OCI-LY3 (cell line): Measurements from ENCODE around the gene PATJ.

ENCODE experiments used
- H2AFZ ChIP-seq: fragments of 200-600, 300-600 bp; shearing (Covaris generic); 2 replicates; pipeline ENCODE4 v1.6.0; 2014; ENCODE audit warnings: antibody characterized with exemption, low read depth, low read length
- H3K27ac ChIP-seq: fragments of 200-600, 300-600 bp; sonication (generic); 2 replicates; pipeline ENCODE4 v1.5.1; 2014; ENCODE audit warnings: mild to moderate bottlenecking, low read length, moderate library complexity, mixed read lengths
- H3K27me3 ChIP-seq: fragments of 200-600, 300-600 bp; sonication (generic); 2 replicates; pipeline ENCODE4 v1.6.1; 2014; ENCODE audit warnings: low read depth, low read length, mixed read lengths
- H3K36me3 ChIP-seq: fragments of 200-600, 300-600 bp; sonication (generic); replicated peaks from 2 replicates; pipeline ENCODE3; 2014; ENCODE audit warnings: low read depth, low read length, mixed read lengths
- H3K4me1 ChIP-seq: fragments of 300-600, 200-600 bp; sonication (generic); 2 replicates; pipeline ENCODE4 v1.6.1; 2014; ENCODE audit warnings: low read length, mixed read lengths
- H3K4me2 ChIP-seq: fragments of 200-600, 300-600 bp; sonication (generic); 2 replicates; pipeline ENCODE4 v1.6.1; 2014; ENCODE audit warnings: low read length, mixed read lengths
- H3K4me3 ChIP-seq: fragments of 300-600, 200-600 bp; sonication (generic); 2 replicates; pipeline ENCODE4 v1.5.1; 2014; ENCODE audit warnings: antibody characterized with exemption, mild to moderate bottlenecking, low read length, moderate library complexity
- H3K79me2 ChIP-seq: fragments of 300-600, 200-600 bp; shearing (Covaris generic); 2 replicates; pipeline ENCODE4 v1.6.1; 2014; ENCODE audit warnings: mild to moderate bottlenecking, low read length, mixed read lengths
- H3K9ac ChIP-seq: fragments of 300-600, 200-600 bp; shearing (Covaris generic); 2 replicates; pipeline ENCODE4 v1.6.0; 2014; ENCODE audit warnings: mild to moderate bottlenecking, low read length, moderate library complexity
- H3K9me3 ChIP-seq: fragments of 200-600, 300-600 bp; shearing (Covaris generic); 2 replicates; pipeline ENCODE4 v1.6.1; 2014; ENCODE audit warnings: low read length, mixed read lengths; ENCODE audit not compliant: insufficient read depth
- H4K20me1 ChIP-seq: fragments of 200-600, 300-600 bp; sonication (generic); 2 replicates; pipeline ENCODE4 v1.6.1; 2016; ENCODE audit warnings: low read length, mixed read lengths; ENCODE audit not compliant: insufficient read depth
- EZH2phosphoT487 ChIP-seq: fragments of 200-600 bp; shearing (Covaris generic); IDR thresholded peaks from 2 replicates; pipeline ENCODE4 v1.6.1; 2018; ENCODE audit warnings: antibody characterized with exemption, mixed run types, low read depth
- TF ChIP-seq, protein P1 (sequence below): fragments of 200-600, 300-600 bp; sonication (generic); IDR thresholded peaks from 2 replicates; pipeline ENCODE4 v1.5.1; 2014; ENCODE audit warnings: antibody characterized with exemption, low read length, low read depth

The PATJ gene

DNA sequence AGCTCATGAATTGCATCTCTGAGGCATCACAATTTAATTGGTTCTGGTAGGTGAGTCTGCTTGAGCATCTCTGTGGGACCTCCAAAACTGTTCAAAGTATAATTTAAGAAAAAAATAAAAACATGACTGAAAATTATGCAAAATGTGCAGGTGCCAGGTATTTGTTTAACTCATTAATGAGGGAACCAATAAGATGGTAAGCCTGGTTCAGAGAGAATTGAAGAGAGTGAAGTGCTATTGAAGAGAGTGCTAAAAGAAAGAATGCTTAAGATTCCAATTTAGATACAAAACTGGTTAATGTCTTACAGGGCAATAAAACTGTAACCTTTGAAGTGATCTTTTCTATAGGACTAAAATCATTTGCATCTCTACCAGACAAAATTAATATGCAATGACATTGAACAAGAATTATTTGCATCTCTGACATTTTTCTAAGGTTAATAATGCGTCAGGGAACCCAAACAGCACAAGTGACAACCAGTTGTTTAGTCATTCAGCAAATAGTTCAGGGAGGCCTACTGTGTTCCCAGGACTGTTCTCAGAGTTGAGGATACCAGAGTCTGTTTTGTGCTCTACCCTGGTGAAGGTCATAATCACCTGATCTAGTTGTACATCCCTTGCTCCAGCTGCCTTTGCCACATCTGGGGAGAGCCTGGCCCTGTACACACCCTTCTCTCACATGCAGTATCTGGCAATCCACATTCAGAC lies 183.5 kb downstream of the PATJ start:
- no peak overlapping the region for H3K4me3 ChIP-seq
- H3K27ac ChIP-seq = no peak overlapping the region
- TF ChIP-seq EZH2phosphoT487 = no peak
- TF ChIP-seq, protein P1, sequence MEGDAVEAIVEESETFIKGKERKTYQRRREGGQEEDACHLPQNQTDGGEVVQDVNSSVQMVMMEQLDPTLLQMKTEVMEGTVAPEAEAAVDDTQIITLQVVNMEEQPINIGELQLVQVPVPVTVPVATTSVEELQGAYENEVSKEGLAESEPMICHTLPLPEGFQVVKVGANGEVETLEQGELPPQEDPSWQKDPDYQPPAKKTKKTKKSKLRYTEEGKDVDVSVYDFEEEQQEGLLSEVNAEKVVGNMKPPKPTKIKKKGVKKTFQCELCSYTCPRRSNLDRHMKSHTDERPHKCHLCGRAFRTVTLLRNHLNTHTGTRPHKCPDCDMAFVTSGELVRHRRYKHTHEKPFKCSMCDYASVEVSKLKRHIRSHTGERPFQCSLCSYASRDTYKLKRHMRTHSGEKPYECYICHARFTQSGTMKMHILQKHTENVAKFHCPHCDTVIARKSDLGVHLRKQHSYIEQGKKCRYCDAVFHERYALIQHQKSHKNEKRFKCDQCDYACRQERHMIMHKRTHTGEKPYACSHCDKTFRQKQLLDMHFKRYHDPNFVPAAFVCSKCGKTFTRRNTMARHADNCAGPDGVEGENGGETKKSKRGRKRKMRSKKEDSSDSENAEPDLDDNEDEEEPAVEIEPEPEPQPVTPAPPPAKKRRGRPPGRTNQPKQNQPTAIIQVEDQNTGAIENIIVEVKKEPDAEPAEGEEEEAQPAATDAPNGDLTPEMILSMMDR = no peak

DNA sequence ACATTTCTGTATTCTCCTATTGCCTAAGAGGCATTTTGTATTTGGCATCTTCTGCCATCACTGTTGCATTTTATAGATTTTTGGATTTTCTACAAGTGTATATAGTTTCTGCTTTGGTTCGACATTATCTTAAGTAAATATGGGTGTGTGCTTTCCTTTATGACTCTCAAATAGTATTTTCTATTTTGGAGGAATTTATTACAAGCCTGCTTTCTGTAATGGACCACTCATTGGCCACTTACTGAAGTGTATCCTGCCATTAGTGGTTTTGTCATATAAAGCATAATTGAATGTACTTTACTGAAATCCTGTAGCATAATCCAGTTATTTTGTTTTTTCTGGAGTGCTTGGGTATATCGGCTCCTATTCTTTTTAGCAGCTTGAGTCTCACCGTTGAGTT lies 184.3 kb downstream of the PATJ start:
- TF ChIP-seq EZH2phosphoT487 = no peak
- TF ChIP-seq, protein P1 = no peak
- H3K36me3 ChIP-seq = no peaks in the 10 kb centered on the region

More for the DNA sequence above, 183.5 kb downstream of the PATJ start:
- no peaks in the 10 kb centered on the region for H3K36me3 ChIP-seq
- H3K4me1 ChIP-seq = no peaks in the 10 kb centered on the region
- H3K79me2 ChIP-seq = no peaks in the 10 kb centered on the region
- no peaks in the 10 kb centered on the region for H4K20me1 ChIP-seq
- no peaks in the 10 kb centered on the region for H3K27me3 ChIP-seq
- no peak overlapping the region for H3K4me2 ChIP-seq
- H2AFZ ChIP-seq = no peak overlapping the region
- no peaks in the 10 kb centered on the region for H3K9me3 ChIP-seq
- no peak overlapping the region for H3K9ac ChIP-seq

DNA sequence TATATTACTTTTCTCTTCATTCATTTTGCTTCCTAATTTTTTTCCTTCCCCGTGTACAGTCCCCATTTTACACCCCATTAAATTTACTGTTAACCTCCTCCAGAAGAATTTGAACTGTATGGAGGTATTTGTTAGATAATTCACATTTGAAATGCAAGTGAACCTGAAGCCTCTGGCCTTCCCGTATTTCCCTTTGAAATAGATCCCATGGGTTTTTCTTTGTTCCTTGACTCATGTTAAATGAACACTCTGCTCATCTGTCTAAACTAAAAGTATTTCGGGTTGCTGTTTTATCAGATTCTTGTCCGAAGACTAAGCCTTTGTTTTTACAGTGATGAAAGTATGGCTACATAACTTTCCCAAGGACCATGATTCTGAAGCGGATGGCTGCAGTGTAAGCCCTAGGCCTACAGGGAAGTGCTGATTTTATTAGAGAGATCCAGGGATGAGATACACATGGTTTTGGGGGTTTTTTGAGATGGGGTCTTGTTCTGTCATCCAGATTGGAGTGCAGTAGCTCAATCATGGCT lies 187.9 kb downstream of the PATJ start:
- no peak overlapping the region for H2AFZ ChIP-seq
- no peaks in the 10 kb centered on the region for H4K20me1 ChIP-seq
- no peaks in the 10 kb centered on the region for H3K36me3 ChIP-seq
- H3K4me3 ChIP-seq = no peak overlapping the region
- no peaks in the 10 kb centered on the region for H3K27me3 ChIP-seq
- H3K4me1 ChIP-seq = no peaks in the 10 kb centered on the region
- H3K9ac ChIP-seq = no peak overlapping the region
- H3K27ac ChIP-seq = no peak overlapping the region
- H3K79me2 ChIP-seq = no peaks in the 10 kb centered on the region
- no peak overlapping the region for H3K4me2 ChIP-seq
- no peaks in the 10 kb centered on the region for H3K9me3 ChIP-seq
- TF ChIP-seq EZH2phosphoT487 = no peak
- TF ChIP-seq, protein P1 = no peak

More for the DNA sequence above, 184.3 kb downstream of the PATJ start:
- no peaks in the 10 kb centered on the region for H3K4me1 ChIP-seq
- H4K20me1 ChIP-seq = no peaks in the 10 kb centered on the region
- no peak overlapping the region for H3K9ac ChIP-seq
- H2AFZ ChIP-seq = no peak overlapping the region
- H3K79me2 ChIP-seq = no peaks in the 10 kb centered on the region
- no peak overlapping the region for H3K4me2 ChIP-seq
- H3K9me3 ChIP-seq = no peaks in the 10 kb centered on the region
- no peaks in the 10 kb centered on the region for H3K27me3 ChIP-seq
- no peak overlapping the region for H3K27ac ChIP-seq
- H3K4me3 ChIP-seq = no peak overlapping the region

DNA sequence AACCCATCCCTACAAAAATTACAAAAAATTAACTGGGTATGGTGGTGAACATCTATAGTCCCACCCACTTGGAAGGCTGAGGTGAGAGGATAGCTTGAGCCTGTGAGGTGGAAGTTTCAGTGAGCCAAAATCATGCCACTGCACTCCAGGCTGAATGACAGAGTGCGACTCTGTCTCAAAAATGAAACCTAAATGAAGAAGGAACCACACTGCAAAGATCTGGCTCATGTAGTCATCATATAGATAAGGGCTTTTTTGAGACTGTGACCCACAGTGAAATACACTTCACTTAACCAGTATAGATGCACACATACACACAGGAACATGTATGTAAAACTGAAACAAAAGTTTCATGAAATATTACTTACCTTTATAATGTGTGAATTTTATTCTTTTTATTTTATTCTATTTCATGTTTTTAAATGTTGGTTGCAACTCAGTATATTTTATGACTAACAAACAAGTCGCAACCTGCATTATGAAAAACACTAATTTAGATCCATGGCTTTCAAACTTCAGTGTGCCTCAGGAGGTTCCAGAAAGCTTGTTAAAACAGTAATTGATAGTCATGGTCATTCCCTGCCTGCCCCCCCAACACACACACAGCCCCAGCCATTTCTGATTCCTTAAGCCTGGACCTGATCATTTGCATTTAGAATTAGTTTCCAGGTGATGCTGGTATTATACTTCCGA lies 189.5 kb downstream of the PATJ start:
- no peak for TF ChIP-seq EZH2phosphoT487
- TF ChIP-seq, protein P1 = no peak
- H4K20me1 ChIP-seq = no peaks in the 10 kb centered on the region
- H3K9ac ChIP-seq = no peak overlapping the region

More for the DNA sequence above, 189.5 kb downstream of the PATJ start:
- Histone ChIP-seq H2AFZ (no peak overlapping the region), H3K9me3 (no peaks in the 10 kb centered on the region), H3K79me2 (no peaks in the 10 kb centered on the region), H3K27me3 (no peaks in the 10 kb centered on the region), H3K27ac (no peak overlapping the region), H3K36me3 (no peaks in the 10 kb centered on the region), H3K4me2 (no peak overlapping the region), H3K4me3 (no peak overlapping the region), H3K4me1 (no peaks in the 10 kb centered on the region)
